PC-3 (cell line): ENCODE data around the gene CCDC192. TPM values are rescaled to one million over a fixed set of nuclear protein-coding genes. Genes with fewer than 3 reads are reported as not detected.

Experiments
- ATAC-seq: fragments of 200-7000 bp; cut with Tn5 transposase; 2 replicates; pipeline ENCODE4 v1.9.1; 2020; ENCODE audit warnings: mild to moderate bottlenecking, moderate library complexity
- BruUV-seq: library from RNA; stranded (reverse); fragments of 400-500 nt; replicated peaks from 2 replicates; lab custom pipeline; 2021; lab: Mats Ljungman, UMichigan
- CTCF ChIA-PET: fragments of 300-600 bp; sonication (Branson Sonifier 250); formaldehyde crosslinking; loops from one replicate; lab custom pipeline; 2022; ENCODE audit warnings: antibody characterized with exemption; lab: Charles Lee
- POLR2A ChIA-PET: fragments of 300-600 bp; sonication (Branson Sonifier 250); formaldehyde crosslinking; loops from one replicate; lab custom pipeline; 2022; ENCODE audit warnings: antibody characterized with exemption; ENCODE audit not compliant: unreplicated experiment; lab: Charles Lee
- DNase-seq: peaks from one replicate; pipeline ENCODE4 v3.0.0-alpha.2; 2015
- H2AFZ ChIP-seq: fragments of 300-600 bp; sonication (generic); 2 replicates; pipeline ENCODE4 v1.6.0; 2016; ENCODE audit warnings: antibody characterized with exemption, low read length
- H3F3A ChIP-seq: fragments of 300-600 bp; sonication (generic); one replicate; pipeline ENCODE4 v1.6.0; 2017; ENCODE audit warnings: antibody characterized with exemption, low read length, control low read depth, mild to moderate bottlenecking; ENCODE audit not compliant: unreplicated experiment
- H3K27ac ChIP-seq: fragments of 300-600 bp; sonication (generic); 2 replicates; pipeline ENCODE4 v1.5.1; 2016; ENCODE audit warnings: mild to moderate bottlenecking, low read length
- H3K27me3 ChIP-seq: fragments of 300-600 bp; sonication (generic); 2 replicates; pipeline ENCODE4 v1.6.1; 2016; ENCODE audit warnings: low read length, mixed read lengths
- H3K36me3 ChIP-seq: fragments of 300-600 bp; sonication (generic); 2 replicates; pipeline ENCODE4 v1.6.1; 2016; ENCODE audit warnings: low read depth, mixed run types, low read length, mixed read lengths
- H3K4me1 ChIP-seq: fragments of 300-600 bp; sonication (generic); 2 replicates; pipeline ENCODE4 v1.5.1; 2016; ENCODE audit warnings: low read length; ENCODE audit not compliant: insufficient read depth
- H3K4me2 ChIP-seq: fragments of 300-600 bp; sonication (generic); 2 replicates; pipeline ENCODE4 v1.6.0; 2016; ENCODE audit warnings: low read length
- H3K4me3 ChIP-seq: fragments of 300-600 bp; sonication (generic); 2 replicates; pipeline ENCODE4 v1.5.1; 2016; ENCODE audit warnings: mild to moderate bottlenecking, low read length, mixed read lengths
- H3K79me2 ChIP-seq: fragments of 300-600 bp; sonication (generic); 2 replicates; pipeline ENCODE4 v1.6.1; 2017; ENCODE audit warnings: low read length, mixed read lengths
- H3K9ac ChIP-seq: fragments of 300-600 bp; sonication (generic); 2 replicates; pipeline ENCODE4 v1.6.0; 2016; ENCODE audit warnings: mild to moderate bottlenecking, low read length
- H3K9me2 ChIP-seq: fragments of 300-600 bp; sonication (generic); replicated peaks from 2 replicates; pipeline ENCODE4 v1.6.1; 2016; ENCODE audit warnings: mixed run types, low read length, mixed read lengths
- H3K9me3 ChIP-seq: fragments of 300-600 bp; sonication (generic); 2 replicates; pipeline ENCODE4 v1.6.1; 2016; ENCODE audit warnings: low read length, mixed read lengths
- H4K20me1 ChIP-seq: fragments of 300-600 bp; sonication (generic); 2 replicates; pipeline ENCODE4 v1.6.1; 2016; ENCODE audit warnings: low read length, mixed read lengths
- EZH2 ChIP-seq: fragments of 300-600 bp; sonication (generic); IDR thresholded peaks from one replicate; pipeline ENCODE4 v1.6.1; 2017; ENCODE audit warnings: antibody characterized with exemption, mild to moderate bottlenecking, low read length; ENCODE audit not compliant: unreplicated experiment
- EZH2phosphoT487 ChIP-seq: fragments of 300-600 bp; sonication (generic); IDR thresholded peaks from 2 replicates; pipeline ENCODE4 v1.6.1; 2018; ENCODE audit warnings: mild to moderate bottlenecking, antibody characterized with exemption, low read length, borderline replicate concordance
- intact Hi-C: fragments of 100-400 bp; cut with micrococcal nuclease; formaldehyde crosslinking; loops from 2 replicates; pipeline ENCODE4 v1.9.0; 2023
- total RNA-seq: library from RNA; depleted of rRNA; stranded (reverse); fragments of >200 nt; gene quantifications from 2 replicates; pipeline ENCODE4 v1.2.3, GENCODE V29; 2014
- TF ChIP-seq, protein P1 (sequence below): fragments of 300-600 bp; sonication (generic); conservative IDR thresholded peaks from 2 replicates; pipeline ENCODE4 v1.5.1; 2017; ENCODE audit warnings: antibody characterized with exemption, low read depth, mild to moderate bottlenecking, low read length

The CCDC192 gene
- total RNA-seq, 1 experiment from 2014 or later, result not detected

DNA sequence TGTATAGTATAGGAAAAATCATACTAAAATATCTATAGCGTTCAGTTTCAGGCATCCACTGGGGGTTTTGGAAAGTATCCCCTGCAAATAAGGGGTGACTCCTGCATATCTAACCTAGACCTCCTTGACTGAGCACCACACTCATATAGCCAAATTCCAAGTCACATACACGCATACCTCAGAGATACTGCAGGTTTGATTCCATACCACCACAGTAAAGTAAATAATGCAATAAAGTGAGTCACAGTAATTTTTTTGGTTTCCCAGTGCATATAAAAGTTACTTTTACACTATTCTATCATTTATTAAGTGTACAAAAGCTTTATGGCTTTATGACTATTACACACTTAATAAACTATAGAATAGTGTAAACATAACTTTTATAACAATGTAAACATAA, 151.3 kb downstream of the CCDC192 start:
- no TSS peak for BruUV-seq
- peak overlapping the region; percentile 41; the same call in 1 of the 2 replicates for H3K4me2 ChIP-seq
- no peaks in the 10 kb centered on the region for H3K9me2 ChIP-seq
- H3K9ac ChIP-seq, result no peak overlapping the region
- H3K4me1 ChIP-seq, result peaks cover 21% of the 10 kb centered on the region
- ChIA-PET CTCF (interaction anchor here (0.6 kb wide), 1 partner anchor 310 kb away, joined by 3 read pairs; no protein-coding TSS in a partner anchor), POLR2A (no interaction called here)
- H3K27ac ChIP-seq, result peak overlapping the region; percentile 44; the same call in 1 of the 2 replicates
- H3K27me3 ChIP-seq, result no peaks in the 10 kb centered on the region
- no peak for TF ChIP-seq EZH2
- no peak for TF ChIP-seq EZH2phosphoT487
- TF ChIP-seq, protein P1, sequence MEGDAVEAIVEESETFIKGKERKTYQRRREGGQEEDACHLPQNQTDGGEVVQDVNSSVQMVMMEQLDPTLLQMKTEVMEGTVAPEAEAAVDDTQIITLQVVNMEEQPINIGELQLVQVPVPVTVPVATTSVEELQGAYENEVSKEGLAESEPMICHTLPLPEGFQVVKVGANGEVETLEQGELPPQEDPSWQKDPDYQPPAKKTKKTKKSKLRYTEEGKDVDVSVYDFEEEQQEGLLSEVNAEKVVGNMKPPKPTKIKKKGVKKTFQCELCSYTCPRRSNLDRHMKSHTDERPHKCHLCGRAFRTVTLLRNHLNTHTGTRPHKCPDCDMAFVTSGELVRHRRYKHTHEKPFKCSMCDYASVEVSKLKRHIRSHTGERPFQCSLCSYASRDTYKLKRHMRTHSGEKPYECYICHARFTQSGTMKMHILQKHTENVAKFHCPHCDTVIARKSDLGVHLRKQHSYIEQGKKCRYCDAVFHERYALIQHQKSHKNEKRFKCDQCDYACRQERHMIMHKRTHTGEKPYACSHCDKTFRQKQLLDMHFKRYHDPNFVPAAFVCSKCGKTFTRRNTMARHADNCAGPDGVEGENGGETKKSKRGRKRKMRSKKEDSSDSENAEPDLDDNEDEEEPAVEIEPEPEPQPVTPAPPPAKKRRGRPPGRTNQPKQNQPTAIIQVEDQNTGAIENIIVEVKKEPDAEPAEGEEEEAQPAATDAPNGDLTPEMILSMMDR, result no peak
- H3K9me3 ChIP-seq, result no peaks in the 10 kb centered on the region
- H3K79me2 ChIP-seq, result no peaks in the 10 kb centered on the region
- H2AFZ ChIP-seq, result no peak overlapping the region
- intact Hi-C loops, result loop anchor here (1.0 kb wide), 1 partner anchor 9 kb away; no protein-coding TSS in a partner anchor
- H3K4me3 ChIP-seq, result no peak overlapping the region
- DNase-seq (peak; percentile 87), ATAC-seq (peak; percentile 93)
- no peaks in the 10 kb centered on the region for H4K20me1 ChIP-seq
- no peaks in the 10 kb centered on the region for H3K36me3 ChIP-seq
- no peaks in the 10 kb centered on the region for H3F3A ChIP-seq

DNA sequence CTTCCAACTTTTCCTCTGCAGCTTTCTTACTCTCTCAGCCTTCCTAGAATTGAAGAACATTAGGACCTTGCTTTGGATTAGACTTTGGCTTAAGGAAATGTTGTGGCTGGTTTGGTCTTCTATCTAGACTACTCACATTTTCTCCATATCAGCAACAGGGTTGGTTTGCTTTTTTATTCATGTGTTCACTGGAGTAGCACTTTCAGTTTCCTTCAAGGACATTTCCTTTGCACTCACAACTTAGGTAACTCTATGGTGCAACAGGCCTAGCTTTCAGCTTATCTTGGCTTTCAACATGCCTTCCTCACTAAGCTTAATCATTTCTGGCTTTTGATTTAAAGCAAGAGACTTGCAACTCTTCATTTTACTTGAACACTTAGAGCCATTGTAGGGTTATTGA, 153.1 kb downstream of the CCDC192 start:
- CTCF ChIA-PET, result no interaction called here

More for the DNA sequence above, 153.1 kb downstream of the CCDC192 start:
- no peaks in the 10 kb centered on the region for H4K20me1 ChIP-seq
- H2AFZ ChIP-seq, result no peak overlapping the region
- ATAC-seq (no peak), DNase-seq (no peak)
- no TSS peak for BruUV-seq
- POLR2A ChIA-PET, result interaction anchor here (0.6 kb wide), 1 partner anchor 273 kb away, joined by 3 read pairs; no protein-coding TSS in a partner anchor
- H3K9me2 ChIP-seq, result no peaks in the 10 kb centered on the region
- H3K27ac ChIP-seq, result no peak overlapping the region
- no peak overlapping the region for H3K4me3 ChIP-seq
- intact Hi-C loops, result no loop called here
- no peak overlapping the region for H3K4me2 ChIP-seq
- H3K9ac ChIP-seq, result no peak overlapping the region
- peaks cover 15% of the 10 kb centered on the region for H3K4me1 ChIP-seq
- no peaks in the 10 kb centered on the region for H3K79me2 ChIP-seq
- TF ChIP-seq, protein P1, result no peak
- TF ChIP-seq EZH2 (no peak), EZH2phosphoT487 (no peak)
- H3K36me3 ChIP-seq, result no peaks in the 10 kb centered on the region
- H3F3A ChIP-seq, result no peaks in the 10 kb centered on the region
- H3K27me3 ChIP-seq, result no peaks in the 10 kb centered on the region
- H3K9me3 ChIP-seq, result no peaks in the 10 kb centered on the region
